NCI-H2081 (cell line): ENCODE results near the gene ZNF81.
"Not testable (repeated sequence)": the region's sequence is repeated elsewhere in the genome, so short reads cannot be mapped to it uniquely, and the experiment has no call there.

Experiments
- DNase-seq, 2 experiments: peaks; one replicate each; lab custom pipeline; 2025; lab: John Stamatoyannopoulos, UW

Gene ZNF81

GRCh38 chrX:47936224-47936939 is 99.7 kb downstream of the ZNF81 start:
- DNase-seq, result no peak

- no peak for DNase-seq
Measured at GRCh38 chrX:47936940-47937317, 100.2 kb downstream of the ZNF81 start.

- DNase-seq, result no peak
Measured at GRCh38 chrX:47940448-47940847, 103.7 kb downstream of the ZNF81 start.

- DNase-seq, result no peak
Measured at GRCh38 chrX:47941423-47941822, 104.7 kb downstream of the ZNF81 start.

- not testable (repeated sequence) for DNase-seq
Measured at GRCh38 chrX:47955295-47955694, 118.6 kb downstream of the ZNF81 start.

- no peak for DNase-seq
Measured at GRCh38 chrX:47956016-47956415, 119.3 kb downstream of the ZNF81 start.

- DNase-seq, result not testable (repeated sequence)
Measured at GRCh38 chrX:47958206-47958605, 121.5 kb downstream of the ZNF81 start.

- DNase-seq, result no peak
Measured at GRCh38 chrX:47958761-47959342, 122.2 kb downstream of the ZNF81 start.

GRCh38 chrX:47960406-47960805 is 123.7 kb downstream of the ZNF81 start:
- DNase-seq, result no peak

- not testable (repeated sequence) for DNase-seq
Measured at GRCh38 chrX:47961830-47962229, 125.1 kb downstream of the ZNF81 start.

GRCh38 chrX:47965526-47965925 is 128.8 kb downstream of the ZNF81 start:
- DNase-seq, result not testable (repeated sequence)
